HL-60 (cell line): ENCODE results near the gene PMEPA1.

Experiments
- CTCF ChIP-seq: IDR thresholded peaks from one replicate; pipeline ENCODE4 v1.5.1; 2011; ENCODE audit warnings: low read length, control low read depth, inconsistent platforms; ENCODE audit not compliant: insufficient read depth
- GABPA ChIP-seq: IDR thresholded peaks from 2 replicates; pipeline ENCODE4 v1.6.1; 2012; ENCODE audit warnings: low read depth
- POLR2AphosphoS5 ChIP-seq: IDR thresholded peaks from 2 replicates; pipeline ENCODE4 v1.6.1; 2012; ENCODE audit warnings: low read depth
- REST ChIP-seq: IDR thresholded peaks from 2 replicates; pipeline ENCODE4 v1.6.1; 2012; ENCODE audit warnings: low read depth; ENCODE audit not compliant: insufficient replicate concordance
- SPI1 ChIP-seq: IDR thresholded peaks from 2 replicates; pipeline ENCODE4 v1.6.1; 2012; ENCODE audit warnings: low read depth, mild to moderate bottlenecking, borderline replicate concordance

GRCh38 chr20:57751411-57751810 is 41.6 kb upstream of the PMEPA1 start:
- no peak for TF ChIP-seq CTCF
- no peak for TF ChIP-seq POLR2AphosphoS5
- no peak for TF ChIP-seq SPI1
- TF ChIP-seq REST: no peak
- no peak for TF ChIP-seq GABPA
